Measurements from ENCODE around the gene MRGPRX3.

The MRGPRX3 gene

GRCh38 chr11:18132341-18132740 lies at the start of gene MRGPRX3:
Gene MRGPRX3, plus strand, starts transcription at chr11:18132571. Its CDS starts 4,632 bp downstream, at chr11:18137203.
- no peak for TF ChIP-seq CTCF (IDR thresholded peaks at IDR 0.05)

GRCh38 chr11:18088366-18088765 lies 44.0 kb upstream of the MRGPRX3 start:
- TF ChIP-seq CTCF (IDR thresholded peaks at IDR 0.05) = no peak

- no peak for TF ChIP-seq CTCF (IDR thresholded peaks at IDR 0.05)
Observed at GRCh38 chr11:18088966-18089365, 43.4 kb upstream of the MRGPRX3 start.

GRCh38 chr11:18091731-18092130 lies 40.6 kb upstream of the MRGPRX3 start:
- TF ChIP-seq CTCF (IDR thresholded peaks at IDR 0.05) = no peak

- TF ChIP-seq CTCF (IDR thresholded peaks at IDR 0.05) = no peak
Observed at GRCh38 chr11:18093959-18094358, 38.4 kb upstream of the MRGPRX3 start.

GRCh38 chr11:18100926-18101656 lies 31.3 kb upstream of the MRGPRX3 start:
- TF ChIP-seq CTCF (IDR thresholded peaks at IDR 0.05) = no peak

- no peak for TF ChIP-seq CTCF (IDR thresholded peaks at IDR 0.05)
Observed at GRCh38 chr11:18105086-18105801, 27.1 kb upstream of the MRGPRX3 start.
